ENCODE results near the gene ITPKB.

ITPKB gene

DNA sequence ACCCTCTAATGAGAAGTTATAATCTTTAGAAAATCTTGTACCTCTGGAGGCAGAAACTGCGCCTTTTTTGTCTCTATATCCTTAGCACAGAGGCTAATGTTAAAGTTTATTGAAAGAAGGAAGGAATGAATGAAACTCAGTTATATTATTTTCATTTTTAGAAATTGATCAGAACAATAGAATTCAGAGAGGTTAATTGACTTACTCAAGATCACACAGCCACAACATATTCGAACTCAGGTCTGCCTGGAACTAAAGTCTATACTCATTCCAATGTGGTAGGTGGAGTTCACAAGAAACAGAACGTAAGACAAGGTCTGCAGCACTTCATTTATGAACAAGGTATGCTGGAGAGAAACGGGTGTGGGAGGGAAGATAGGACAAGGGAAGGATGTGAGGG, 23.0 kb upstream of the ITPKB start:
- no peak overlapping the region for H3K4me3 ChIP-seq (ENCODE audit: low read depth, low read length)
- ChIA-PET CTCF (no interaction called here), POLR2A (no interaction called here)
- DNase-seq (ENCODE audit: low read depth, low spot score) = no peak
- TF ChIP-seq, protein P1, sequence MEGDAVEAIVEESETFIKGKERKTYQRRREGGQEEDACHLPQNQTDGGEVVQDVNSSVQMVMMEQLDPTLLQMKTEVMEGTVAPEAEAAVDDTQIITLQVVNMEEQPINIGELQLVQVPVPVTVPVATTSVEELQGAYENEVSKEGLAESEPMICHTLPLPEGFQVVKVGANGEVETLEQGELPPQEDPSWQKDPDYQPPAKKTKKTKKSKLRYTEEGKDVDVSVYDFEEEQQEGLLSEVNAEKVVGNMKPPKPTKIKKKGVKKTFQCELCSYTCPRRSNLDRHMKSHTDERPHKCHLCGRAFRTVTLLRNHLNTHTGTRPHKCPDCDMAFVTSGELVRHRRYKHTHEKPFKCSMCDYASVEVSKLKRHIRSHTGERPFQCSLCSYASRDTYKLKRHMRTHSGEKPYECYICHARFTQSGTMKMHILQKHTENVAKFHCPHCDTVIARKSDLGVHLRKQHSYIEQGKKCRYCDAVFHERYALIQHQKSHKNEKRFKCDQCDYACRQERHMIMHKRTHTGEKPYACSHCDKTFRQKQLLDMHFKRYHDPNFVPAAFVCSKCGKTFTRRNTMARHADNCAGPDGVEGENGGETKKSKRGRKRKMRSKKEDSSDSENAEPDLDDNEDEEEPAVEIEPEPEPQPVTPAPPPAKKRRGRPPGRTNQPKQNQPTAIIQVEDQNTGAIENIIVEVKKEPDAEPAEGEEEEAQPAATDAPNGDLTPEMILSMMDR (IDR thresholded peaks at IDR 0.05; ENCODE audit: insufficient read depth, low read length, missing control alignments) = no peak

DNA sequence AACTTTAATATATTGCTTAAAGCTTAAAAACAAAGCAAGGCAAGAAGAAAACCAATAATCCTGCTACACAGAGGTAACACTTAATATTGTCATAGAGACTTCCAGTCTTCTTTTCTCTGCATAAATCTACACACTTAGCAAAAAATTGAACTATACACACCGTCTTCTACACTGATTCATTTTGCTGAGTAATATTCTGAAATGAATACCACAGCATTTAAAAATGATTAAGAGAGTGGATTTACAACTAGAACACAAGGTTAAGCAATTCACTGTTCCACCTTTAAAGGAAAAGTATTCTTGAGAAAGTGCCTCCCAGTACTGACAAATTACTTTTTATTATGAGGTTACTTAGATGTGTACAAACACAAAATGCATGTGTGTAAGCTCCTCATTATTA, 22.2 kb upstream of the ITPKB start:
- CTCF ChIA-PET = interaction anchor here (1.4 kb wide), 1 partner anchor 113 kb away, joined by 3 read pairs; no protein-coding TSS in a partner anchor
- POLR2A ChIA-PET = no interaction called here
- DNase-seq (ENCODE audit: low read depth, low spot score) = no peak
- H3K4me3 ChIP-seq (ENCODE audit: low read depth, low read length) = no peak overlapping the region
- TF ChIP-seq, protein P1 (IDR thresholded peaks at IDR 0.05; ENCODE audit: insufficient read depth, low read length, missing control alignments) = no peak

DNA sequence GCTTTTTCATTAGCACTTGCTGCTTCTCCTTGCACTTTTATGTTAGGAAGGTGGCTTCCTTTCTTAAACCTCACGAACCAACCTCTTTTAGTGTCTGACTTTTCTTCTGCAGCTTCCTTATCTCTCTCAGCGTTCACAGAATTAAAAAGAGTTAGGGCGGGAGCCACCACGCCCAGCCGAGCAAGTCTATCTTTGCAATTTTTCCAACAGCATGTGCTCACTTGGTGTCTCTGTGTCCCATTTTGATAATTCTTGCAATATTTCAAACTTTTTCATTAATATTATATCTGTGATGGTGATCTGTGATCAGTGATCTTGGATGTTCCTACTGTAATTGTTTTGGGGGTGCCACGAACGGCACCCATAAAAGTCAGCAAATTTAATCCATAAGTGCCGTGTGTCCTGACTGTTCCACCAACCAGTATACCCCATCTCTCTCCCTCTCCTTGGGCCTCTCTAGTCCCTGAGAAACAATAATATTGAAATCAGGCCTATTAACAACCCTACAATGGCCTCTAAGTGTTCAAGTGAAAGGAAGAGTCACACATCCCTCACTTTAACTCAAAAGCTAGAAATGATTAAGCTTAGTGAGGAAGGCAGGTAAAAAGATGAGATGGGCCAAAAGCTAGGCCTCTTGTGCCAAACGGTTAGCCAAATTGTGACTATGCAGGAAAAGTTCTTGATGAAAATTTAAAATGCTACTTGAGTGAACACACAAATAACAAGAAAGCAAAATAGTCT, 15.9 kb upstream of the ITPKB start:
- CTCF ChIA-PET = interaction anchor here (1.2 kb wide), 1 partner anchor 120 kb away, joined by 3 read pairs; no protein-coding TSS in a partner anchor

DNA sequence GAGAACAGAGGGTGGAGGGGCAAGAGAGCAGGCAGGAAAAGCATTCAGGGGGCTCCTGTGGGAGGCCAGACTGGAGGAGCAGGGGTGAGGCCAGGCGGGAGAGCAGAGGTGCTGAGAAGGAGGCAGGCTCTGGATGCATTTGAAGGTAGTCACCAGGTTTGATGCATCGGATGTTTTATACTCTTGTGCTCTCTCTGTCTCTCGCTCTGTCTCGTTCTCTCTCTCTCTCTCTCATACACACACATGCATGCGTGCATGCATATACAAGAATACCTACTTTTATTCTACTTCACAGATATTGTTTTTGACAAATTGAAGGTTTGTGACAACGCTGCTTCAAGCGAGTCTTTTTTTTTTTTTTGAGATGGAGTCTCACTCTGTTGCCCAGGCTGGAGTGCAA, 15.0 kb upstream of the ITPKB start:
- TF ChIP-seq, protein P1 (IDR thresholded peaks at IDR 0.05; ENCODE audit: insufficient read depth, low read length, missing control alignments) = no peak
- no peak overlapping the region for H3K4me3 ChIP-seq (ENCODE audit: low read depth, low read length)
- CTCF ChIA-PET = no interaction called here
- POLR2A ChIA-PET = no interaction called here
- DNase-seq (ENCODE audit: low read depth, low spot score) = no peak

More for the DNA sequence above, 15.9 kb upstream of the ITPKB start:
- POLR2A ChIA-PET = no interaction called here
- no peak for DNase-seq (ENCODE audit: low read depth, low spot score)
- TF ChIP-seq, protein P1 (IDR thresholded peaks at IDR 0.05; ENCODE audit: insufficient read depth, low read length, missing control alignments) = no peak
- no peak overlapping the region for H3K4me3 ChIP-seq (ENCODE audit: low read depth, low read length)

DNA sequence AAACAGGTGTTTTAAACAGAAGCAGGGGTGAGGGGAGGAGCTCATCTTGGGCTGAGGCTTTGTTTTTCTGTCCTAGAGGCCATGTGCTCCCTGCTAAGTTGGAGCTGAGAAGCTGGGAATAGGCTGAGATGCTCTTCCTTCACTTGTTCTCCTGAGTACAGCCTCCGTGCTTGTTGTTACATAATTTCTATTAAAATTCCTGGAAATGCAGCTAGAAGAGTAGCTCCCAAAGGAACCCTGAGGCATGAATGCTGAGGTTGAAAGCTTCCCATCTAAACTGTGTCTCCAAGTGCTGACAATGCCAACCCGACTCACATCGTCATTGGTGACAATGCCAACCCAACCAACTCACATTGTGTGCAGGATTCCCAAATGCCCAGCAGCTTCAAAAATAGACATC, 12.6 kb upstream of the ITPKB start:
- no peak for DNase-seq (ENCODE audit: low read depth, low spot score)
- TF ChIP-seq, protein P1 (IDR thresholded peaks at IDR 0.05; ENCODE audit: insufficient read depth, low read length, missing control alignments) = no peak
- ChIA-PET POLR2A (no interaction called here), CTCF (no interaction called here)
- H3K4me3 ChIP-seq (ENCODE audit: low read depth, low read length) = no peak overlapping the region

DNA sequence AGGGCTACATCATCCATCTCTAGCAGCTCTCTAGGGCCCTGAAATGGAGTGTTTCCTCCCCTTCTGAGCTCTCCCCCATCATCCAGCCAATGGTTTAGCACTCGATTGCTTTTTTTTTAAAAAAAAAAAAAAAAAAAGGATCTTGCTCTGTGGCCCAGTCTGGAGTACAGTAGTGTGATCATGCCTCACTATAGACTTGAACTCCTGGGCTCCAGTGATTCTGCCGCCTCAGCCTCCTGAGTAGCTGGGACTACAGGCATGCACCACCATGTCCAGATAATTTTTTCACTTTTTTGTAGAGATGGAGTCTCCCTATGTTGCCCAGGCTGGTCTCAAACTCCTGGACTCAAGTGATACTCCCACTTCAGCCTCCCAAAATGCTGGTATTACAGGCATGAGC, 12.1 kb upstream of the ITPKB start:
- ChIA-PET POLR2A (no interaction called here), CTCF (no interaction called here)
- TF ChIP-seq, protein P1 (IDR thresholded peaks at IDR 0.05; ENCODE audit: insufficient read depth, low read length, missing control alignments) = no peak
- DNase-seq (ENCODE audit: low read depth, low spot score) = no peak
- H3K4me3 ChIP-seq (ENCODE audit: low read depth, low read length) = no peak overlapping the region

All from AG04449 (cell line).